Retinal pigment epithelial cell (primary cell): ENCODE data around the gene HMGA1.
A peak's percentile ranks its signal among the peaks of the same experiment; 100 is the strongest.
"Not testable (repeated sequence)": the region's sequence is repeated elsewhere in the genome, so short reads cannot be mapped to it uniquely, and the experiment has no call there.

ENCODE experiments used
- DNase-seq: peaks from one replicate; pipeline ENCODE4 v3.0.0-alpha.2; 2010; ENCODE audit warnings: low read depth
- H3K4me3 ChIP-seq: 2 replicates; pipeline ENCODE4 v1.5.1; 2011; ENCODE audit warnings: mild to moderate bottlenecking, low read length, control low read depth, moderate library complexity
- TF ChIP-seq, protein P1 (sequence below): conservative IDR thresholded peaks from 2 replicates; pipeline ENCODE4 v1.5.1; 2011; ENCODE audit warnings: low read depth, low read length, control low read depth, inconsistent platforms

The HMGA1 gene

DNA sequence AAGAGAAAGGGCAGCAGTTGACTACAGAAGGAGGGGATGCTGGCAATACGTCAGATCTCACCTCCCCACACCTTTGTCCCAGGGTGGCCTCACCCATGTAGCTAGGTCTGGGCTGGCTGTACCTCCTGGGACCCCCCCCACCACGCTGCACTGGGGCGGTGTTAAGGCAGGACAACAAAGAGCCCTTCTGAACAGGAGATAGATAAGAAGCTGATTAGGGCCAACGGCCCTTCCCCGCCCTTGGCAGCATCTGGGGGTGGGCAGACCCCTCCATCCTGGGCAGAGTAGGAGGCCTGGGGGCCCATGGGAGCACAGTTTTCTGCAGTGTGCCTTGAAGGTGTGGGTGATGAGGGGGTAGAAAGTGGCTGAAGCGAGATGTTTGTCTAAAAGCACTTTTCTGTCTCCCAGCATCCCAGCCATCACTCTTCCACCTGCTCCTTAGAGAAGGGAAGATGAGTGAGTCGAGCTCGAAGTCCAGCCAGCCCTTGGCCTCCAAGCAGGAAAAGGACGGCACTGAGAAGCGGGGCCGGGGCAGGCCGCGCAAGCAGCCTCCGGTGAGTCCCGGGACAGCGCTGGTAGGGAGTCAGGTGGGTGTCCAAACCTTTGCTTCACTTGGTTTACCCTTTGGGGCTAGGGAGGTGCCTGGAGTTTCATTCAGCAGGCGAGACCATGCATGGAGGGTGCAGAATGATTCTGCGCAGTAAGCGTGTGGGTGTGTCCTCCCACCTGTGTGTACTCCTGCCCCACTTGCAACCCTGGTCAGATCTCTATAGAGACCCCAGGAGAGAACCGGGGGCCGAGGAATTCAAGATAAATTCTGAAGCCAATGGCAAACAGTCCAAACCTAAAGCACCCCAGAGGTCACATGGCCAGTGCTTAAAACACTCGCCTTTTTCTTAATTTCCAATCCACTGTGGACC, 3.9 kb downstream of the HMGA1 start:
- peak overlapping the region; percentile 5 for H3K4me3 ChIP-seq
- TF ChIP-seq, protein P1, sequence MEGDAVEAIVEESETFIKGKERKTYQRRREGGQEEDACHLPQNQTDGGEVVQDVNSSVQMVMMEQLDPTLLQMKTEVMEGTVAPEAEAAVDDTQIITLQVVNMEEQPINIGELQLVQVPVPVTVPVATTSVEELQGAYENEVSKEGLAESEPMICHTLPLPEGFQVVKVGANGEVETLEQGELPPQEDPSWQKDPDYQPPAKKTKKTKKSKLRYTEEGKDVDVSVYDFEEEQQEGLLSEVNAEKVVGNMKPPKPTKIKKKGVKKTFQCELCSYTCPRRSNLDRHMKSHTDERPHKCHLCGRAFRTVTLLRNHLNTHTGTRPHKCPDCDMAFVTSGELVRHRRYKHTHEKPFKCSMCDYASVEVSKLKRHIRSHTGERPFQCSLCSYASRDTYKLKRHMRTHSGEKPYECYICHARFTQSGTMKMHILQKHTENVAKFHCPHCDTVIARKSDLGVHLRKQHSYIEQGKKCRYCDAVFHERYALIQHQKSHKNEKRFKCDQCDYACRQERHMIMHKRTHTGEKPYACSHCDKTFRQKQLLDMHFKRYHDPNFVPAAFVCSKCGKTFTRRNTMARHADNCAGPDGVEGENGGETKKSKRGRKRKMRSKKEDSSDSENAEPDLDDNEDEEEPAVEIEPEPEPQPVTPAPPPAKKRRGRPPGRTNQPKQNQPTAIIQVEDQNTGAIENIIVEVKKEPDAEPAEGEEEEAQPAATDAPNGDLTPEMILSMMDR: no peak
- DNase-seq: no peak

DNA sequence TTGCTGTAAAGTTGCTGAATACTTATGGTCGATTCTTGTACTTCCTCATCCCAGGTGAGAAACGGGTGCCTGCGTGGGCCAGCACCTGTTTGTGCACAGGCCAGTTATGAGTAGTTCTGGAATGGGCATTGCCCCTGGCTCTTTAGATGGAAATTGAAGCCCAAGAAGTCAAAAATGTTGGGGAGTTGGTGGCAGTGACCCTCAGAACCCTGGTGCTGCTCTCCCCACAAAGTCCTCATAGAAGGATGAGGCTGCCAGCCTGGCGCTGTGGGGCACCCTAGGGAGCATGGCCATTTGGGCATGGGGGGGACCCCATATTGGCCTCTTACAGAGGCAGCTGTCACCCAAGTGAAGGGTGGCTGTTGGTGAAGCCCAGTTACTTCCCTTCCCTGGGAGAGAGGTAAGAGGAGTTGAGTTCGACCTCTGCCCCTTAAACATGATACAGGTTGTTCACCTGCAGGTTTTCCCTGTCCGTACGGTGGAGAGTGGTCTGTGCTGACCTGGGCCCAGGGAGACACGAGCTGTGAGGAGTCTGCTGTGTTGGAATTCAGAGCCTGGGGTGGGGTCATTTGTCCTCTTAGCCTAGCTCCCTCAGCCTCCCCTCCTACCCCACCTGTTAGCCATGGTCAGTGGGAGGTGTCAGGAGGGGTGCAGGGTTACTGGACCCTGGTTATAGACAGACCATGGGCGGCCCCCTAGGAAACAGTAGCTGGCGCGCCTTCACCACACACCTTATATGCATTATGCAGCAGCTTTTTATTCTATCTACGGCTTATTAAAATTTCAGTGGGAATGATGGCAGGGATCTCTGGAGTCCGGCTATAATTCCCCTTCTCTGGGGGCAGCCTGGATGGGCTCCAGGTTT, 4.9 kb downstream of the HMGA1 start:
- TF ChIP-seq, protein P1: no peak
- no peak for DNase-seq
- no peak overlapping the region for H3K4me3 ChIP-seq

DNA sequence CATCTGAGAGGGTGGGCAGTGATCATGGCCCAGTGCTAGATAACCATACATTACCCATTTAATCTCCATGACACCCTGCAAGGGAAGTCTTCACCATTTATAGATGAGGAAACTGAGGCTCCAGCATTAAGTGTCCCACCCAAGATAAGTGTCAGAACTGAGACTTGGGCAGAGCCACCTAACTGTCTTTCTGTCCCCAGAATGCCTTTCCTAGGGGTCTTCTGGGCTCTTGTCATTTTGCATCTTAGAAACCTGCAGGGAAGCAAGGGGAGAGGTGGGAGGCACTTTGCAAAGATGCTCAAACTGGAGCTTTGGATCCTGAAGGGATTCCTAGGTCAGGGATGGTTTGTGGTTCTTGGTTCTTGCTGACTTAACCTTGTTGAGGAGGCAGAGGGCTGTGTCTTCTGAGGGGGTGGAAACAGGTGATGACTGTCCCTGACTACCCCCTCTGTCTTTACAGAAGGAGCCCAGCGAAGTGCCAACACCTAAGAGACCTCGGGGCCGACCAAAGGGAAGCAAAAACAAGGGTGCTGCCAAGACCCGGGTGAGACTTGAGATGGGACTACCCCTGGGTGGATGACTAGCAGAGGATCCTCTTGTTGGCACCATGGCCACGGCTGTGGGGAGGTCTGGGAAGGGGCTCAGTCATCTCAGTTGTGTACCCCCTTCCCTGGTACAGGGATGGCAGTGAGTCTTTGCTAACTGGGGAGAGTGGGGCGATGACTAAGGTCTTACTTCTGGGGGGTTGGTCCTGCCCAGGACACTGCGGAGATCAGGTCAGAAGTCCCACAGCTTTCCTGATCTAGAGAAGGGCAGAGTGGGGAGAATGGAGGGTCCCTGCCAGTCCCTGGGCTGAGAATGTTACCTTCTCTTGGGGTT, 5.8 kb downstream of the HMGA1 start:
- DNase-seq: no peak
- TF ChIP-seq, protein P1: no peak
- no peak overlapping the region for H3K4me3 ChIP-seq

DNA sequence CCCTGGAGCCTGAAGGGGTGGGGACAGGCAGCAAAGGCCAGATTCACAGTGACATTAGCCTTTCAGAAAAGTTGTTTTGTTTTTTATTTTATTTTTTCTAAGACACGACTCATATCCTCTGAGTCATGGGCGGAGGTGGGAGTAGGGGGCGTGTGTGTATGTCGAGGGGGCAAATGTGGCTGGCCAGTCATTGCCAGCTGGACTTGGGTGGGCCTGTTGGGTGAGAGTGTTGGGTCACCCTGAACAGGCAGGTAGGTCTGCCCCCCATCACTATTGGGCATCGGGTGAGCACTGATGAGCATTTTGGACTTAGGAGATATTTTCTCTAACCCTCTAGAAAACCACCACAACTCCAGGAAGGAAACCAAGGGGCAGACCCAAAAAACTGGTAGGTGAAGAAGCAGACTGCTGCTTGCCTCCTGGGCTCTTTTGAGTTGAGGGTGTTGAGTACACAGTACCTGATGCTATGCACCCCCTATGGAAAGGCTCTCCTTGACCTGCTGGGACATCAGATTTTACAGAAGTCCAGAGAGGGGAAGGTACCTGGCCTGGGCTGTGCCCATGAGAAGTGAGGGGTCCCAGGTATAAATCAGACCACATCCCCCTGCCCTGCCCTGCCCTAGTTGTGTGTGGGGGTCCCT, 6.6 kb downstream of the HMGA1 start:
- TF ChIP-seq, protein P1: no peak

DNA sequence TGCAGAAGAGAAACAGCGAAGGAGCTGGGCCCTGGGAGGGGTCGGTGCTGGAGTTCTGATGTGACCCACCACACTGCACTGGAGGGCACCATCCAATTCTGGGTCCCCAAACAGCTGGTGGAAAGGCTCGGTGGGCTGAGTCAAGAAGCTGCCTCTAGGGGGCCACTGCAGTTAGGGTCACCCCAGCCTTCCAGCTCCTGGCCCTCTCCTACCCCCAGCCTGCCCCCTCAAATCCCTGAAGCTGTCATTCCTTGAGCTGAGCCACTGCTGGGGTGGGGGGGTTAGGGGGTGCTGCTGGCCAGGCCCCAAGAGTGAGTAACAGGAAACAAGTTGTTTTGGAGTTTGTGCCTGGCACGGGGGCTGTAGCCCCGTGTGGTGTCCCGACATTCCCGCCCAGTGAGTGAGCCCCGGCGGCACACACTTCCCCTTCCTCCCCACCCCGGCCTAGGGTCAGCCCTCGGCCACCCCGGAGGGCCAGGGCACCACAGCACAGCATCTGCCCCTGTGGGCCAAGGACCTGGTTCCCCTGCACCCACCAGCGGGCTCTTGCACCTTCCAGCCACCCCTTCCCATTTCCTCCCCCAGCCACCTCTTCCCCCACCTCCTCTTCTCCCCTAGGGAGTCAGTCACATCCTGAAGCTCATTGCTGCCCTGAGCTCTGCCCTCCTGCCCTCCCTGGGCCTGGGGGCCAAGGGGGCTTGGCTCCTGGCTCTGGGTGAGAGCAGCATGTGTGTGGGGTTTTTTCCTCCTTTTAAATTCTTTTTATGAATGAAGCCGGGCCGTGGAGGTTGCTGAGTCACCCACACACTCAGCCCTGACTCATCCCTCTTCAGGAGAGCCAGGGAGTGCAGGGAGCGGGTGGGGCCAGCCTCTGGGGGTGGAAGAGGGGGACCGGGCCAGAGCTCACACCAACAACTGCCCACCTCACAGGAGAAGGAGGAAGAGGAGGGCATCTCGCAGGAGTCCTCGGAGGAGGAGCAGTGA, 7.5 kb downstream of the HMGA1 start:
- DNase-seq: peak; percentile 77
- no peak overlapping the region for H3K4me3 ChIP-seq
- TF ChIP-seq, protein P1: peak; percentile 64

More for the DNA sequence above, 6.6 kb downstream of the HMGA1 start:
- no peak for DNase-seq
- no peak overlapping the region for H3K4me3 ChIP-seq

DNA sequence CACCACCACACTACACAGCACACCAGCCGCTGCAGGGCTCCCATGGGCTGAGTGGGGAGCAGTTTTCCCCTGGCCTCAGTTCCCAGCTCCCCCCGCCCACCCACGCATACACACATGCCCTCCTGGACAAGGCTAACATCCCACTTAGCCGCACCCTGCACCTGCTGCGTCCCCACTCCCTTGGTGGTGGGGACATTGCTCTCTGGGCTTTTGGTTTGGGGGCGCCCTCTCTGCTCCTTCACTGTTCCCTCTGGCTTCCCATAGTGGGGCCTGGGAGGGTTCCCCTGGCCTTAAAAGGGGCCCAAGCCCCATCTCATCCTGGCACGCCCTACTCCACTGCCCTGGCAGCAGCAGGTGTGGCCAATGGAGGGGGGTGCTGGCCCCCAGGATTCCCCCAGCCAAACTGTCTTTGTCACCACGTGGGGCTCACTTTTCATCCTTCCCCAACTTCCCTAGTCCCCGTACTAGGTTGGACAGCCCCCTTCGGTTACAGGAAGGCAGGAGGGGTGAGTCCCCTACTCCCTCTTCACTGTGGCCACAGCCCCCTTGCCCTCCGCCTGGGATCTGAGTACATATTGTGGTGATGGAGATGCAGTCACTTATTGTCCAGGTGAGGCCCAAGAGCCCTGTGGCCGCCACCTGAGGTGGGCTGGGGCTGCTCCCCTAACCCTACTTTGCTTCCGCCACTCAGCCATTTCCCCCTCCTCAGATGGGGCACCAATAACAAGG, 8.5 kb downstream of the HMGA1 start:
- not testable (repeated sequence) for DNase-seq, H3K4me3 ChIP-seq

DNA sequence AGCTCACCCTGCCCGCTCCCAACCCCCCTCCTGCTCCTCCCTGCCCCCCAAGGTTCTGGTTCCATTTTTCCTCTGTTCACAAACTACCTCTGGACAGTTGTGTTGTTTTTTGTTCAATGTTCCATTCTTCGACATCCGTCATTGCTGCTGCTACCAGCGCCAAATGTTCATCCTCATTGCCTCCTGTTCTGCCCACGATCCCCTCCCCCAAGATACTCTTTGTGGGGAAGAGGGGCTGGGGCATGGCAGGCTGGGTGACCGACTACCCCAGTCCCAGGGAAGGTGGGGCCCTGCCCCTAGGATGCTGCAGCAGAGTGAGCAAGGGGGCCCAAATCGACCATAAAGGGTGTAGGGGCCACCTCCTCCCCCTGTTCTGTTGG, 9.1 kb downstream of the HMGA1 start:
- not testable (repeated sequence) for DNase-seq, H3K4me3 ChIP-seq
